GM23338 (cell line): ENCODE data around the gene SCN2A.

Experiments used
- CREB1 ChIP-seq: fragments of 250-450 bp; sonication (Bioruptor Pico); IDR thresholded peaks from 2 replicates; pipeline ENCODE4 v1.5.0; 2020; ENCODE audit warnings: low read depth, mild to moderate bottlenecking, moderate library complexity
- EZH2 ChIP-seq: fragments of 200-600 bp; sonication (generic); IDR thresholded peaks from one replicate; pipeline ENCODE4 v1.8.0; 2017; ENCODE audit warnings: antibody characterized with exemption, mild to moderate bottlenecking, low read depth; ENCODE audit not compliant: unreplicated experiment
- TF ChIP-seq, protein P1 (sequence below), 2 experiments: fragments of 200-600 bp in 1 of 2; sonication (generic) in 1 of 2; conservative IDR thresholded peaks; 2 replicates each; pipeline versions ENCODE4 v1.5.1 to v1.6.1; 2016 to 2017; ENCODE audit warnings: antibody characterized with exemption in 2 of 2, low read depth in 2 of 2, mild to moderate bottlenecking in 2 of 2, moderate library complexity in 1 of 2

DNA sequence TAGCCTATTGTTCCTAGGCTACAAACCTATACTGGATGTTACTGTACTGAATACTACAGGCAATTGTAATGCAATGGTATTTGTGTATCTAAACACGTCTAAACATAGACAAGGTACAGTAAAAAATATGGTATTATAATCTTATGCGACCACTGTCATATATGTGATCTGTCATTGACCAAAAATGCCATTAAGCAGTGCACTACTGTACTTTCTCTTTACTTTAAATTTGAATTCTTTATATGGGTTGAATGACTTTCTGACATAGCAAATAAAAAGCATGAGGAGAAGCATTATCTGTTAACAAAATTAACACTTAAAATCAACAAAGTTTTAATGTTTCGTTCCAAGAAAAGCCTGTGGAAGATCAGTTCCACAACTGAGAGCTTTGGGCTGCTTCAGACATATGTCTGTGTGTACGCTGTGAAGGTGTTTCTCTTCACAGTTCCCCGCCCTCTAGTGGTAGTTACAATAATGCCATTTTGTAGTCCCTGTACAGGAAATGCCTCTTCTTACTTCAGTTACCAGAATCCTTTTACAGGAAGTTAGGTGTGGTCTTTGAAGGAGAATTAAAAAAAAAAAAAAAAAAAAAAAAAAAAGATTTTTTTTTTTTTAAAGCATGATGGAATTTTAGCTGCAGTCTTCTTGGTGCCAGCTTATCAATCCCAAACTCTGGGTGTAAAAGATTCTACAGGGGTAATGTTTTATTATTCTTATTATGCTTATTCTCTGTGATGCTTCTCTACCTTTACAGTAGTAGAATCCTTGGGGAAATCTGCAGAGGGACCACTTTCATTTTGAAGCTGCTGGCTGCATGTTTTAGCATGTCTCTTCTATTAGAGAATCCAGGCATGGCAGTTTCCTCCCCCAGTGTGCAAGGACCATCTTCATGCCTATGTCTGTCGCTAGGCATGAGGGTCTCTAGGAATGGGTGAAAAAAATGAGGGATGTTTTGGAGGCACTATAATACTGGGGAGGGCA is 54.5 kb downstream of the SCN2A start:
- TF ChIP-seq, protein P1, sequence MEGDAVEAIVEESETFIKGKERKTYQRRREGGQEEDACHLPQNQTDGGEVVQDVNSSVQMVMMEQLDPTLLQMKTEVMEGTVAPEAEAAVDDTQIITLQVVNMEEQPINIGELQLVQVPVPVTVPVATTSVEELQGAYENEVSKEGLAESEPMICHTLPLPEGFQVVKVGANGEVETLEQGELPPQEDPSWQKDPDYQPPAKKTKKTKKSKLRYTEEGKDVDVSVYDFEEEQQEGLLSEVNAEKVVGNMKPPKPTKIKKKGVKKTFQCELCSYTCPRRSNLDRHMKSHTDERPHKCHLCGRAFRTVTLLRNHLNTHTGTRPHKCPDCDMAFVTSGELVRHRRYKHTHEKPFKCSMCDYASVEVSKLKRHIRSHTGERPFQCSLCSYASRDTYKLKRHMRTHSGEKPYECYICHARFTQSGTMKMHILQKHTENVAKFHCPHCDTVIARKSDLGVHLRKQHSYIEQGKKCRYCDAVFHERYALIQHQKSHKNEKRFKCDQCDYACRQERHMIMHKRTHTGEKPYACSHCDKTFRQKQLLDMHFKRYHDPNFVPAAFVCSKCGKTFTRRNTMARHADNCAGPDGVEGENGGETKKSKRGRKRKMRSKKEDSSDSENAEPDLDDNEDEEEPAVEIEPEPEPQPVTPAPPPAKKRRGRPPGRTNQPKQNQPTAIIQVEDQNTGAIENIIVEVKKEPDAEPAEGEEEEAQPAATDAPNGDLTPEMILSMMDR (conservative IDR thresholded peaks at IDR 0.05; ENCODE audit: low read depth in 2 of 2) = peak; percentile 76 to 79
- no peak for TF ChIP-seq EZH2
- TF ChIP-seq CREB1 (CRISPR knock-in tag) = 0 out of 2 replicates have a peak, but pooled peaks have one; percentile 13
